ENCODE data around the gene COL6A6.

DNA sequence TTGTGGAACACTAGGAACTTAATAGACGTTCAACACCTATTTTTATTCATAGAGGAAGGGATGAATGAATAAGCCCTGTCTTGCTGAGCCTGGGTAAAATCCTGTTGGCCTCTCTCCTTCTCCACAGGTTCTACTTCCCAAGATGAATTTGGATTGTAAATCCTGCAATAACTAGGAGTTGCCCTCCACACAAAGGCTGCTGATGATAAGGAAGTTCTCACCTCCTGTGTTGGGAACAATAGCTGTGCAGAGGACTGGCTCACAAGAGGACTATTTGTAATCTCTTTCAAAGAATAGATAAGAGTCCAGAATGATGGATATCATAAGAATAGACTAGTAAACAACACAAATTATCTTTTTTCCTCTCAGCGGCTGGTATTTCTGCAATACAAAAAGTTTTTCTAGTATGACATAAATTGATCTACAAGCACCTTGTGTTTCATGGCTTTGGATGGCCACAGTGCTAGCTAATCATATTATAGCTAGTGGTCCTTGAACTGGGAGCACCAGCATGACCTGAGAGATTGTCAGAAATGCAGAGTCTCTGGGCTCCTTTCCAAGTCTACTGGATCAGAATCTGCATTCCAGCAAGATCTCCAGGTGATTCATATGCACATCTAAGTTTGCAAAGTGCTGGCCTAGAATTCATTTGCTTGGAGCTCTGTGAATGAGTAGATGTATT lies 28.1 kb upstream of the COL6A6 start:
- TF ChIP-seq, protein P1, sequence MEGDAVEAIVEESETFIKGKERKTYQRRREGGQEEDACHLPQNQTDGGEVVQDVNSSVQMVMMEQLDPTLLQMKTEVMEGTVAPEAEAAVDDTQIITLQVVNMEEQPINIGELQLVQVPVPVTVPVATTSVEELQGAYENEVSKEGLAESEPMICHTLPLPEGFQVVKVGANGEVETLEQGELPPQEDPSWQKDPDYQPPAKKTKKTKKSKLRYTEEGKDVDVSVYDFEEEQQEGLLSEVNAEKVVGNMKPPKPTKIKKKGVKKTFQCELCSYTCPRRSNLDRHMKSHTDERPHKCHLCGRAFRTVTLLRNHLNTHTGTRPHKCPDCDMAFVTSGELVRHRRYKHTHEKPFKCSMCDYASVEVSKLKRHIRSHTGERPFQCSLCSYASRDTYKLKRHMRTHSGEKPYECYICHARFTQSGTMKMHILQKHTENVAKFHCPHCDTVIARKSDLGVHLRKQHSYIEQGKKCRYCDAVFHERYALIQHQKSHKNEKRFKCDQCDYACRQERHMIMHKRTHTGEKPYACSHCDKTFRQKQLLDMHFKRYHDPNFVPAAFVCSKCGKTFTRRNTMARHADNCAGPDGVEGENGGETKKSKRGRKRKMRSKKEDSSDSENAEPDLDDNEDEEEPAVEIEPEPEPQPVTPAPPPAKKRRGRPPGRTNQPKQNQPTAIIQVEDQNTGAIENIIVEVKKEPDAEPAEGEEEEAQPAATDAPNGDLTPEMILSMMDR (conservative IDR thresholded peaks at IDR 0.05; ENCODE audit: low read length) = no peak
- TF ChIP-seq EZH2phosphoT487 (IDR thresholded peaks at IDR 0.05; ENCODE audit: borderline replicate concordance) = no peak
